Karpas-422 (cell line): ENCODE data around the gene PSMC2. TPM values are rescaled to one million over a fixed set of nuclear protein-coding genes. Genes with fewer than 3 reads are reported as not detected.

Experiments used
- DNase-seq: peaks from one replicate; pipeline ENCODE4 v3.0.0-alpha.2; 2015
- H2AFZ ChIP-seq: fragments of 200-600 bp; sonication (generic); 2 replicates; pipeline ENCODE4 v1.6.1; 2014; ENCODE audit warnings: antibody characterized with exemption, low read length, mixed read lengths
- H3K27ac ChIP-seq: fragments of 200-600 bp; sonication (generic); 2 replicates; pipeline ENCODE4 v1.5.1; 2014; ENCODE audit warnings: mild to moderate bottlenecking, low read length, moderate library complexity
- H3K27me3 ChIP-seq: fragments of 200-600 bp; sonication (generic); 2 replicates; pipeline ENCODE4 v1.6.1; 2014; ENCODE audit warnings: low read length, mixed read lengths
- H3K36me3 ChIP-seq: fragments of 200-600 bp; sonication (generic); 2 replicates; pipeline ENCODE4 v1.6.1; 2014; ENCODE audit warnings: low read length, mixed read lengths; ENCODE audit not compliant: insufficient read depth
- H3K4me1 ChIP-seq: fragments of 200-600 bp; sonication (generic); 2 replicates; pipeline ENCODE4 v1.6.1; 2014; ENCODE audit warnings: mild to moderate bottlenecking, low read length, mixed read lengths
- H3K4me2 ChIP-seq: fragments of 200-600 bp; sonication (generic); 2 replicates; pipeline ENCODE4 v1.6.1; 2014; ENCODE audit warnings: low read length, low read depth, mild to moderate bottlenecking; ENCODE audit not compliant: poor library complexity, severe bottlenecking
- H3K4me3 ChIP-seq: fragments of 200-600 bp; sonication (generic); 2 replicates; pipeline ENCODE4 v1.5.1; 2014; ENCODE audit warnings: mild to moderate bottlenecking, antibody characterized with exemption, low read length, mixed read lengths
- H3K79me2 ChIP-seq: fragments of 200-600 bp; sonication (generic); 2 replicates; pipeline ENCODE4 v1.6.1; 2014; ENCODE audit warnings: mild to moderate bottlenecking, low read length, mixed read lengths
- H3K9ac ChIP-seq: fragments of 200-600 bp; sonication (generic); 2 replicates; pipeline ENCODE4 v1.6.0; 2014; ENCODE audit warnings: low read length
- H3K9me2 ChIP-seq: fragments of 200-600 bp; sonication (generic), shearing (Covaris generic); replicated peaks from 2 replicates; pipeline ENCODE4 v1.6.0; 2014; ENCODE audit warnings: mild to moderate bottlenecking, low read length, moderate library complexity; ENCODE audit not compliant: insufficient read depth
- H3K9me3 ChIP-seq: fragments of 300-700, 200-600 bp; sonication (generic); 2 replicates; pipeline ENCODE4 v1.6.1; 2014; ENCODE audit warnings: low read length, mixed read lengths
- H4K20me1 ChIP-seq: fragments of 200-600 bp; sonication (generic); 2 replicates; pipeline ENCODE4 v1.6.1; 2014; ENCODE audit warnings: mild to moderate bottlenecking, antibody characterized with exemption, low read length, low read depth; ENCODE audit not compliant: insufficient read depth
- total RNA-seq: library from RNA; depleted of rRNA; stranded (reverse); fragments of >200 nt; shearing (Covaris generic); gene quantifications from 2 replicates; pipeline ENCODE4 v1.2.3, GENCODE V29; 2014; ENCODE audit warnings: low replicate concordance

The PSMC2 gene
- total RNA-seq, 1 experiment from 2014 or later: 69.4 TPM

GRCh38 chr7:103325744-103326143, 21.7 kb upstream of the PSMC2 start:
- Histone ChIP-seq H3K9ac (no peak overlapping the region), H3K79me2 (peaks cover 56% of the 10 kb centered on the region), H2AFZ (no peak overlapping the region), H3K27ac (no peak overlapping the region), H4K20me1 (no peaks in the 10 kb centered on the region; the same call in 1 of the 2 replicates), H3K9me2 (no peaks in the 10 kb centered on the region), H3K4me2 (no peak overlapping the region), H3K27me3 (no peaks in the 10 kb centered on the region), H3K4me3 (no peak overlapping the region), H3K4me1 (no peaks in the 10 kb centered on the region), H3K36me3 (peaks cover 66% of the 10 kb centered on the region), H3K9me3 (no peaks in the 10 kb centered on the region)
- no peak for DNase-seq

DNA sequence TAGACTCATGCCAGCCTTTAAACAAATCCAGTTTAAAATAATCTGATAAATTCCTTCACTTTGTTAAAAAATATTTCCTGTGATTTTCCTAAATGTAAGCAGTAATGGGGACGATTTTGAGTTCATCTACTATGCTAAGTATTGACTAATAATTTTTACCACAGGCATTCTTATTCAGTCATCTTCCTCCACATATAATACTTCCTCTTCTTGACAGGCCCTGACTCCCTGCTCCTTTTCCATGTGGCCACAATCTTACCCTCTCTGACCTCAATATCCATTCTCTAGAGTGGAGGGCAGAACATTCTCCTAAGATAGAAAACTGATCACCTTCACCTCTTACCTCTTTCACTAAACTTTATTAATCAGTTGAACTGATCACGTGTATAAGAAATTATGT, 10.7 kb upstream of the PSMC2 start:
- no peaks in the 10 kb centered on the region for H3K9me2 ChIP-seq
- peaks cover 89% of the 10 kb centered on the region for H3K79me2 ChIP-seq
- H3K9me3 ChIP-seq: no peaks in the 10 kb centered on the region
- H3K9ac ChIP-seq: no peak overlapping the region
- no peak overlapping the region for H3K27ac ChIP-seq
- peaks cover 5% of the 10 kb centered on the region; the same call in 1 of the 2 replicates for H4K20me1 ChIP-seq
- no peak overlapping the region for H2AFZ ChIP-seq
- H3K4me1 ChIP-seq: no peaks in the 10 kb centered on the region
- H3K27me3 ChIP-seq: no peaks in the 10 kb centered on the region
- no peak for DNase-seq
- H3K4me3 ChIP-seq: no peak overlapping the region
- peaks cover 63% of the 10 kb centered on the region for H3K36me3 ChIP-seq
- H3K4me2 ChIP-seq: no peak overlapping the region

- Histone ChIP-seq H3K4me3 (no peak overlapping the region), H3K27ac (no peak overlapping the region), H3K4me1 (peaks cover 8% of the 10 kb centered on the region), H2AFZ (no peak overlapping the region), H3K27me3 (no peaks in the 10 kb centered on the region), H4K20me1 (peaks cover 5% of the 10 kb centered on the region; the same call in 1 of the 2 replicates), H3K36me3 (peaks cover 57% of the 10 kb centered on the region), H3K4me2 (no peak overlapping the region), H3K9ac (no peak overlapping the region), H3K79me2 (peaks cover 88% of the 10 kb centered on the region), H3K9me2 (no peaks in the 10 kb centered on the region), H3K9me3 (no peaks in the 10 kb centered on the region)
- peak; percentile 37 for DNase-seq
These were observed 8.6 kb upstream of the PSMC2 start for GRCh38 chr7:103338864-103339263.

GRCh38 chr7:103341466-103341865, 6.0 kb upstream of the PSMC2 start:
- Histone ChIP-seq H3K9me3 (no peaks in the 10 kb centered on the region), H3K4me3 (no peak overlapping the region), H3K9ac (no peak overlapping the region), H3K9me2 (no peaks in the 10 kb centered on the region), H3K4me2 (peak overlapping the region; percentile 18), H4K20me1 (peaks cover 5% of the 10 kb centered on the region; the same call in 1 of the 2 replicates), H3K79me2 (peaks cover 82% of the 10 kb centered on the region), H3K4me1 (peaks cover 16% of the 10 kb centered on the region), H2AFZ (no peak overlapping the region), H3K27me3 (no peaks in the 10 kb centered on the region), H3K27ac (no peak overlapping the region), H3K36me3 (peaks cover 43% of the 10 kb centered on the region)
- no peak for DNase-seq

- H3K79me2 ChIP-seq: peaks cover 84% of the 10 kb centered on the region
- peaks cover 5% of the 10 kb centered on the region; the same call in 1 of the 2 replicates for H4K20me1 ChIP-seq
- no peaks in the 10 kb centered on the region for H3K9me3 ChIP-seq
- H2AFZ ChIP-seq: no peak overlapping the region
- no peaks in the 10 kb centered on the region for H3K9me2 ChIP-seq
- no peaks in the 10 kb centered on the region for H3K27me3 ChIP-seq
- H3K4me1 ChIP-seq: peaks cover 25% of the 10 kb centered on the region
- H3K9ac ChIP-seq: peak overlapping the region; percentile 92
- peaks cover 29% of the 10 kb centered on the region for H3K36me3 ChIP-seq
- H3K27ac ChIP-seq: no peak overlapping the region; the same call in 1 of the 2 replicates
- H3K4me3 ChIP-seq: peak overlapping the region; percentile 78
- DNase-seq: no peak
- H3K4me2 ChIP-seq: peak overlapping the region; percentile 78
These were observed 4.1 kb upstream of the PSMC2 start for GRCh38 chr7:103343332-103343731.

DNA sequence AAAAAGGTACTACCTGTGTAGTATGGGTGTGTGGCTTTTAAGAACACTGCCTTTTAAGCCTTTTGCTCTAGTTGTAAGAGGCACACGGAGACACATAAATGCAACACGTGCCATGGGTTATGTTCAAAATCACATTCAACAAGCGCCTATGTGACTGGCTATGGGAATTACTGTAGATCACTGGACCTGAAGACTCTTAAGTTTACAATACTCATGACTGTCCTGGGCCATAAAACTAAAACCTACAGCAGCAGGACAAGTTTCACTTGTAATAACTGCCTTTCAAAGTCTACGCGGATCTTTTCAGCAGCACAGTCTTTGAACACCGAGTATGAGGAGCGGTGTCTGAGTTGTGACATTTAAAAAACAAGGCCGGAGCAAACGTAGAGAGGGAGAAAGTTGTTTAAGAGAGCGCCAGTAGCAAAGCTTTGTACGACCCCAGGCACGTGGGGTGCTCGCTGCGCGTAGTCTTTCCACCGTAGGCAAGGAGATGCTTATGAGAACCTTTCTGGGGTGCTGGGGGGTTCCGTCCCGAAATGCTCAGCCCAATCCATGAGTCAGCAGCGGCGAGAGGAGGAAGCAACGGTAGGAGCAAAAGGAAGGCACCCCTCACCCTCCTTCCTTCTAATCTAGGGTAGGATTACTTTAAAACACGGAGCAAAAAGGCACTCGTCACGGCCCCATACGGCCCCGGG, 3.5 kb upstream of the PSMC2 start:
- no peaks in the 10 kb centered on the region for H3K27me3 ChIP-seq
- peak overlapping the region; percentile 27; the same call in 1 of the 2 replicates for H2AFZ ChIP-seq
- peak overlapping the region; percentile 78 for H3K4me3 ChIP-seq
- peak overlapping the region; percentile 92 for H3K9ac ChIP-seq
- peaks cover 88% of the 10 kb centered on the region for H3K79me2 ChIP-seq
- DNase-seq: peak; percentile 73
- H3K9me3 ChIP-seq: no peaks in the 10 kb centered on the region
- H3K4me2 ChIP-seq: peak overlapping the region; percentile 78
- H3K27ac ChIP-seq: peak overlapping the region; percentile 65
- peaks cover 31% of the 10 kb centered on the region for H3K4me1 ChIP-seq
- H3K36me3 ChIP-seq: peaks cover 28% of the 10 kb centered on the region
- H4K20me1 ChIP-seq: peaks cover 5% of the 10 kb centered on the region; the same call in 1 of the 2 replicates
- H3K9me2 ChIP-seq: no peaks in the 10 kb centered on the region

GRCh38 chr7:103344453-103345149, 2.8 kb upstream of the PSMC2 start, which contains the start of gene DNAJC2:
TSS of gene DNAJC2 (minus strand) at chr7:103344767. CDS start at chr7:103344622, 145 bp downstream.
- Histone ChIP-seq H3K9me3 (no peaks in the 10 kb centered on the region), H3K79me2 (peaks cover 88% of the 10 kb centered on the region), H2AFZ (peak within 1 kb of the TSS; percentile 87), H3K9ac (peak within 1 kb of the TSS; percentile 92), H4K20me1 (peaks cover 5% of the 10 kb centered on the region; the same call in 1 of the 2 replicates), H3K9me2 (no peaks in the 10 kb centered on the region), H3K4me3 (peak within 1 kb of the TSS; percentile 78), H3K36me3 (peaks cover 22% of the 10 kb centered on the region), H3K4me1 (peaks cover 38% of the 10 kb centered on the region), H3K27ac (peak within 1 kb of the TSS; percentile 65), H3K4me2 (peak within 1 kb of the TSS; percentile 78), H3K27me3 (no peaks in the 10 kb centered on the region)
- peak; percentile 96 for DNase-seq

DNA sequence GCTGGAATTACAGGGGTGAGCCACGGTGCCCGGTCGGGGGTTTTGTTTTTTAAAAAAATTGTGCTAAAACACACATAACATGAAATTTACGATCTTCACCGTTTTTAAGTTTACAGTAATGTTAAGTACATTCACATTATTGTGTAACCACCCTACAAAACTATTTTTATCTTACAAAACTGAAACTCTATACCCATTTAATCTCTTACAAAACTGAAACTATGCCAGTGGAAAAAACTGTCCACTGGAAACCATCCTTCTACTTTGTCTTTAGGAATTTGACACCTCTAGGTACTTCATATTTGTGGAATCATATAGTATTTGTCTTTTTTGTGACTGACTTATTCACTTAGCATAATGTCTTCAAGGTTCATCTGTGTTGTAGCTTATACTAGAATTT, 1.0 kb upstream of the PSMC2 start:
- Histone ChIP-seq H2AFZ (peak overlapping the region; percentile 58; the same call in 1 of the 2 replicates), H3K4me2 (peak overlapping the region; percentile 83), H3K4me1 (peaks cover 52% of the 10 kb centered on the region), H3K79me2 (peaks cover 88% of the 10 kb centered on the region), H3K9me2 (no peaks in the 10 kb centered on the region), H3K27me3 (no peaks in the 10 kb centered on the region), H3K9ac (peak overlapping the region; percentile 81; the same call in 1 of the 2 replicates), H4K20me1 (peaks cover 3% of the 10 kb centered on the region; the same call in 1 of the 2 replicates), H3K4me3 (peak overlapping the region; percentile 86), H3K27ac (no peak overlapping the region), H3K36me3 (peaks cover 7% of the 10 kb centered on the region), H3K9me3 (no peaks in the 10 kb centered on the region)
- no peak for DNase-seq
